Endothelial cell of umbilical vein (primary cell): ENCODE results near the gene SCARF1. TPM values are rescaled to one million over a fixed set of nuclear protein-coding genes. Genes with fewer than 3 reads are reported as not detected.

ENCODE experiments used
- BruUV-seq: library from RNA; stranded (reverse); fragments of 400-500 nt; replicated peaks from 2 replicates; lab custom pipeline; 2021; lab: Mats Ljungman, UMichigan
- CTCF ChIA-PET: fragments of 300-600, 350-600 bp; sonication (Branson Sonifier 250); formaldehyde crosslinking; loops from one replicate; lab custom pipeline; 2021; ENCODE audit warnings: antibody characterized with exemption, inconsistent platforms; lab: Charles Lee
- POLR2A ChIA-PET: fragments of 300-600, 350-600 bp; sonication (Branson Sonifier 250); formaldehyde crosslinking; loops from one replicate; lab custom pipeline; 2021; ENCODE audit warnings: antibody characterized with exemption, inconsistent platforms; lab: Charles Lee
- DNase-seq: peaks from one replicate; pipeline ENCODE4 v3.0.0-alpha.2; 2011; ENCODE audit warnings: low read depth, low spot score
- FAIRE-seq: peaks from 2 replicates; lab custom pipeline; 2011; peaks lifted over from hg19 to GRCh38; lab: Jason Lieb, UNC
- H2AFZ ChIP-seq: 2 replicates; pipeline ENCODE4 v1.6.0; 2012; ENCODE audit warnings: low read depth, low read length, control low read depth, inconsistent platforms
- H3K27ac ChIP-seq: 2 replicates; pipeline ENCODE4 v1.5.1; 2011; ENCODE audit warnings: low read depth, mild to moderate bottlenecking, control low read depth, low read length, moderate library complexity; ENCODE audit not compliant: insufficient read depth
- H3K27me3 ChIP-seq, 2 experiments: 2 replicates each; pipeline versions ENCODE4 v1.6.0 to v1.6.1; 2011; ENCODE audit warnings: low read length in 2 of 2, mixed read lengths in 1 of 2; ENCODE audit not compliant: control insufficient read depth in 2 of 2, insufficient read depth in 2 of 2
- H3K36me3 ChIP-seq, 2 experiments: 2 replicates in 1 of 2; 3 replicates in 1 of 2; pipeline ENCODE4 v1.5.1; 2011; ENCODE audit warnings: low read length in 2 of 2, mild to moderate bottlenecking in 1 of 2, moderate library complexity in 1 of 2; ENCODE audit not compliant: control insufficient read depth in 2 of 2, insufficient read depth in 2 of 2; ENCODE audit errors: extremely low read depth in 1 of 2
- H3K4me1 ChIP-seq: 3 replicates; pipeline ENCODE4 v1.5.1; 2011; ENCODE audit warnings: mild to moderate bottlenecking, low read length; ENCODE audit not compliant: control insufficient read depth, insufficient read depth; ENCODE audit errors: extremely low read depth
- H3K4me2 ChIP-seq: 2 replicates; pipeline ENCODE4 v1.6.1; 2011; ENCODE audit warnings: low read length, control low read depth, mixed read lengths; ENCODE audit not compliant: insufficient read depth
- H3K4me3 ChIP-seq, 3 experiments: fragments of 200-600 bp in 1 of 3; sonication (generic), shearing (Covaris generic) in 1 of 3; replicated peaks in 1 of 3; 2 replicates each; pipeline ENCODE4 v1.5.1; 2011 to 2016; ENCODE audit warnings: control low read depth in 3 of 3, low read length in 3 of 3, mild to moderate bottlenecking in 2 of 3, inconsistent platforms in 1 of 3, low read depth in 1 of 3, moderate library complexity in 1 of 3; ENCODE audit not compliant: insufficient read depth in 1 of 3
- H3K79me2 ChIP-seq: 2 replicates; pipeline ENCODE4 v1.6.0; 2012; ENCODE audit warnings: low read length, inconsistent platforms; ENCODE audit not compliant: control insufficient read depth, insufficient read depth
- H3K9ac ChIP-seq: replicated peaks from 2 replicates; pipeline ENCODE3; 2011; ENCODE audit warnings: low read length, control low read depth; ENCODE audit not compliant: insufficient read depth; ENCODE audit errors: extremely low read depth
- H3K9me1 ChIP-seq: replicated peaks from 3 replicates; pipeline ENCODE4 v1.6.0; 2011; ENCODE audit warnings: mild to moderate bottlenecking, low read length; ENCODE audit not compliant: control insufficient read depth, insufficient read depth; ENCODE audit errors: extremely low read depth
- H3K9me3 ChIP-seq: replicated peaks from 2 replicates; pipeline ENCODE4 v1.5.1; 2012; ENCODE audit warnings: low read length, inconsistent platforms; ENCODE audit not compliant: control insufficient read depth, insufficient read depth
- H4K20me1 ChIP-seq: replicated peaks from 2 replicates; pipeline ENCODE3; 2011; ENCODE audit warnings: mild to moderate bottlenecking, low read length; ENCODE audit not compliant: control insufficient read depth, insufficient read depth; ENCODE audit errors: extremely low read depth
- EZH2 ChIP-seq: IDR thresholded peaks from 2 replicates; pipeline ENCODE4 v1.6.1; 2012; ENCODE audit warnings: borderline replicate concordance, low read depth, mild to moderate bottlenecking, moderate library complexity, low read length, inconsistent platforms; ENCODE audit not compliant: severe bottlenecking
- FOS ChIP-seq: IDR thresholded peaks from 2 replicates; pipeline ENCODE4 v1.6.1; 2011; ENCODE audit warnings: mild to moderate bottlenecking, low read length, moderate library complexity, borderline replicate concordance; ENCODE audit not compliant: insufficient read depth
- GATA2 ChIP-seq: IDR thresholded peaks from 2 replicates; pipeline ENCODE4 v1.7.0; 2011; ENCODE audit warnings: low read depth, mild to moderate bottlenecking, moderate library complexity, mixed read lengths, low read length; ENCODE audit not compliant: insufficient read length, insufficient read depth
- JUN ChIP-seq: IDR thresholded peaks from 2 replicates; pipeline ENCODE4 v1.6.1; 2011; ENCODE audit warnings: borderline replicate concordance, low read depth; ENCODE audit not compliant: insufficient read length, insufficient read depth
- MYC ChIP-seq: IDR thresholded peaks from one replicate; pipeline ENCODE4 v1.6.1; 2011; ENCODE audit warnings: mild to moderate bottlenecking, low read depth, low read length
- POLR2AphosphoS5 ChIP-seq: IDR thresholded peaks from 2 replicates; pipeline ENCODE4 v1.6.1; 2012; ENCODE audit warnings: low read depth, mild to moderate bottlenecking, control low read depth, low read length, moderate library complexity; ENCODE audit not compliant: insufficient read depth
- dilution Hi-C: fragments of 300-500 bp; cut with MboI; formaldehyde crosslinking; loops from one replicate; pipeline ENCODE4 v1.15.0; 2019; ENCODE audit warnings: low sequenced_read_pairs; ENCODE audit not compliant: extremely low pct_ligation_motif_present
- intact Hi-C: fragments of 100-400 bp; cut with micrococcal nuclease; formaldehyde crosslinking; loops from one replicate; pipeline ENCODE4 v1.10.0; 2022
- polyA plus RNA-seq, 4 experiments: library from polyadenylated mRNA; depleted of rRNA in 3 of 4; stranded (reverse) in 3 of 4; unstranded in 1 of 4; fragments of >200 nt; gene quantifications; 2 replicates each; pipeline versions ENCODE4 v1.2.1 to v1.2.3, GENCODE V29; 2011 to 2012; ENCODE audit warnings: missing spikeins in 1 of 4
- total RNA-seq: library from RNA; stranded (reverse); gene quantifications from 2 replicates; pipeline ENCODE4 v1.2.3, GENCODE V29; 2021
- TF ChIP-seq, protein P1 (sequence below), 2 donors: IDR thresholded peaks; 1 replicate in 1 of 2; 2 replicates in 1 of 2; pipeline ENCODE4 v1.5.1; 2011; ENCODE audit warnings: low read length in 2 of 2, mild to moderate bottlenecking in 2 of 2, moderate library complexity in 2 of 2, control low read depth in 1 of 2, inconsistent platforms in 1 of 2, low read depth in 1 of 2; ENCODE audit not compliant: insufficient read depth in 1 of 2; ENCODE audit errors: extremely low read depth in 1 of 2

The SCARF1 gene
- total and polyA plus RNA-seq, 2 donors (not counting 3 experiments of a cell fraction or from before 2014, with no cell fraction given) = 52.8 to 93.7 TPM

DNA sequence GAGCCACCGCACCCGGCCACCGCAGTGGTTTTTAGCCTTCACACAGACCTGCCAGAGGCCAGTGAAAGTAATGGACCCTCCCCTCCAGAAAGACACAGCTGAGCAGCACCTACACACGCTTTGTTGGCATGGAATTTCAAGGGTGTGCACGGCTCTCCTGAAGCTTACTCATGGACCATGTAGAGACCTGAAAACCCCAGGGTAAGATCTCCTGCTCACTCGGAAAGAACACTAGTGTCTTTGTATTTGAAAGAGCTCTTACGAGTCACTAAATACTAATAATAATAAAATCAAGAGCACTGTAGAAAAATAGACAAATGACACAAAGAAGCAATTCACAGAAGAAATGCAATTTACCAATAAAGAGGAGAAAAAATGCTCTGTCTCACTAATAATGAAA lies 36.9 kb downstream of the SCARF1 start:
- intact Hi-C loops (no loop called here), dilution Hi-C loops (no loop called here)
- no peaks in the 10 kb centered on the region for H4K20me1 ChIP-seq
- TF ChIP-seq, protein P1, sequence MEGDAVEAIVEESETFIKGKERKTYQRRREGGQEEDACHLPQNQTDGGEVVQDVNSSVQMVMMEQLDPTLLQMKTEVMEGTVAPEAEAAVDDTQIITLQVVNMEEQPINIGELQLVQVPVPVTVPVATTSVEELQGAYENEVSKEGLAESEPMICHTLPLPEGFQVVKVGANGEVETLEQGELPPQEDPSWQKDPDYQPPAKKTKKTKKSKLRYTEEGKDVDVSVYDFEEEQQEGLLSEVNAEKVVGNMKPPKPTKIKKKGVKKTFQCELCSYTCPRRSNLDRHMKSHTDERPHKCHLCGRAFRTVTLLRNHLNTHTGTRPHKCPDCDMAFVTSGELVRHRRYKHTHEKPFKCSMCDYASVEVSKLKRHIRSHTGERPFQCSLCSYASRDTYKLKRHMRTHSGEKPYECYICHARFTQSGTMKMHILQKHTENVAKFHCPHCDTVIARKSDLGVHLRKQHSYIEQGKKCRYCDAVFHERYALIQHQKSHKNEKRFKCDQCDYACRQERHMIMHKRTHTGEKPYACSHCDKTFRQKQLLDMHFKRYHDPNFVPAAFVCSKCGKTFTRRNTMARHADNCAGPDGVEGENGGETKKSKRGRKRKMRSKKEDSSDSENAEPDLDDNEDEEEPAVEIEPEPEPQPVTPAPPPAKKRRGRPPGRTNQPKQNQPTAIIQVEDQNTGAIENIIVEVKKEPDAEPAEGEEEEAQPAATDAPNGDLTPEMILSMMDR (IDR thresholded peaks at IDR 0.05; ENCODE audit: extremely low read depth in 1 of 2, insufficient read depth in 1 of 2, low read depth in 1 of 2, low read length in 2 of 2) = no peak
- TF ChIP-seq EZH2 (no peak), FOS (no peak), POLR2AphosphoS5 (no peak), JUN (no peak)
- H3K36me3 ChIP-seq = no peaks in the 10 kb centered on the region
- H3K9me1 ChIP-seq = no peaks in the 10 kb centered on the region
- CTCF ChIA-PET = no interaction called here
- DNase-seq (no peak), FAIRE-seq (no peak)
- H3K4me2 ChIP-seq = no peak overlapping the region
- H3K27me3 ChIP-seq = no peaks in the 10 kb centered on the region
- no peak overlapping the region for H2AFZ ChIP-seq
- no peaks in the 10 kb centered on the region for H3K9me3 ChIP-seq
- POLR2A ChIA-PET = no interaction called here
- H3K4me1 ChIP-seq = peaks cover 11% of the 10 kb centered on the region
- no peak overlapping the region for H3K4me3 ChIP-seq
- no peak overlapping the region for H3K27ac ChIP-seq
- BruUV-seq = no TSS peak
- H3K9ac ChIP-seq = no peak overlapping the region
- H3K79me2 ChIP-seq = no peaks in the 10 kb centered on the region

GRCh38 chr17:1607971-1608320 lies 37.6 kb downstream of the SCARF1 start:
- H3K9ac ChIP-seq = no peak overlapping the region
- H3K4me1 ChIP-seq = peaks cover 9% of the 10 kb centered on the region
- no peaks in the 10 kb centered on the region for H3K27me3 ChIP-seq
- dilution Hi-C loops (no loop called here), intact Hi-C loops (no loop called here)
- ChIA-PET POLR2A (no interaction called here), CTCF (interaction anchor here (0.6 to 1.5 kb wide), 5 partner anchors 10 to 41 kb away, joined by 3 to 7 read pairs (median 4); no protein-coding TSS in a partner anchor)
- H4K20me1 ChIP-seq = no peaks in the 10 kb centered on the region
- H3K36me3 ChIP-seq = no peaks in the 10 kb centered on the region
- no peak overlapping the region for H3K27ac ChIP-seq
- no peaks in the 10 kb centered on the region for H3K9me1 ChIP-seq
- TF ChIP-seq POLR2AphosphoS5 = no peak
- TF ChIP-seq MYC = no peak
- TF ChIP-seq JUN = no peak
- no peak for TF ChIP-seq FOS
- TF ChIP-seq GATA2 = no peak
- no peak overlapping the region for H2AFZ ChIP-seq
- FAIRE-seq = no peak
- no peaks in the 10 kb centered on the region for H3K9me3 ChIP-seq
- no peak for DNase-seq
- no peak overlapping the region for H3K4me3 ChIP-seq
- no peaks in the 10 kb centered on the region for H3K79me2 ChIP-seq
- no peak overlapping the region for H3K4me2 ChIP-seq
- BruUV-seq = no TSS peak
